ENCODE measurements around the gene BLM. TPM values are rescaled to one million over a fixed set of nuclear protein-coding genes. Genes with fewer than 3 reads are reported as not detected.

Gene BLM
- total and polyA plus RNA-seq, 10 of the 15 experiments (the other 5 are each of a cell fraction or from before 2014, with no cell fraction given), result 23.0 to 68.4 (median 43.9) TPM

DNA sequence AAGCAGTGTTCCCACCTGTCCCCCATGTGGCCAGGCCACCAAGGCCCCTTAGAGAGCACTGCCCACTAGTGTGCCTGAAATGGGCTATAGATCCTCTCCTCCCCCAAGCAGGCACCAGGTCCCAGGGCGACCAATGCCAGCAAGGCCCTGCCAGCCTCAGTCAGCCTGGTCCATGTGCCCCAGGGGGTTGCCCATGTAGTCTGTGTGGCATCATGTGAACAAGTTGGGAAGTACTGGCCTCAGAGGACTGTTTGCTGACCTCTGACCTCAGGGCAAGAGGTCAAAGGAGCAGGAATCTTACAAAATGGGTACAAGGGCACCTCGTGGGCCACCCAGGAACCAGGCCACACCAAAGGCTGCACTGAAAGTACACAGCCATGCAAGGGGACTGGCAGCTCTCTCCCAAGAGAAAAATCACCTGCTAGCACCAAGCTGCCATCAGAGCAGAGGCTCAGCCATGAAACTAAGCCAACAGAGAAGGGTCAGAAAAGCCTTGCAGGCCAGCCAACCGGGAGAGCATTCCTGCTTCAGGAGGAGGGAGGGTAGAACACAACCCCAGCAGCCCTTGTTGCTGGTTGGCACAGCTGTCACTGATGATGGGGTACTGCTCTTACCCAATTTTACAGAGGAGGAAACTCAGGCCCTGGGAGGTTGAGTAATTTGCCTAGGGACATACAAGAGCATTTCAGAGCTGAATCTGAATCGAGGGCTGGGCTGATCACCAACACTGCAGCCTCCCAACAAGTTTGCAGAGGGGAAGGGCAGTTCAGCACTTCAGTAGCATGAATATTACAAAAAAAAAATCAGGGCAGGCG, 146.0 kb downstream of the BLM start:
- H3K36me3 ChIP-seq (ENCODE audit: control insufficient read depth in 2 of 2, insufficient read depth in 2 of 2, low read length in 1 of 2), result no peaks in the 10 kb centered on the region
- ChIA-PET POLR2A (no interaction called here), CTCF (interaction anchor here (0.7 to 1.9 kb wide), 4 partner anchors 23 to 250 kb away, joined by 3 to 9 read pairs (median 5); partner anchors contain the start of gene HDDC3), RAD21 (ENCODE audit: unreplicated experiment) (no interaction called here), SMC1A (ENCODE audit: uncharacterized antibody, unreplicated experiment) (interaction anchor here (1.0 kb wide), 1 partner anchor 10 kb away, joined by 4 read pairs; no protein-coding TSS in a partner anchor)
- TF ChIP-seq NR2C2 (IDR thresholded peaks at IDR 0.05; ENCODE audit: borderline replicate concordance, control insufficient read depth, insufficient read length, low read depth), result peak; percentile 17
- no peak for TF ChIP-seq EGR1 (IDR thresholded peaks at IDR 0.05; ENCODE audit: borderline replicate concordance in 1 of 2, low read depth in 2 of 2, low read length in 2 of 2)
- TF ChIP-seq RUNX3 (IDR thresholded peaks at IDR 0.05; ENCODE audit: low read length), result no peak
- no peak for TF ChIP-seq ZNF24 (IDR thresholded peaks at IDR 0.05)
- TF ChIP-seq MEF2B (IDR thresholded peaks at IDR 0.05; ENCODE audit: partially characterized antibody, poor library complexity, severe bottlenecking), result no peak
- TF ChIP-seq SUZ12 (IDR thresholded peaks at IDR 0.05; ENCODE audit: unreplicated experiment), result no peak
- TF ChIP-seq GATAD2B (conservative IDR thresholded peaks at IDR 0.05; ENCODE audit: low read depth), result no peak
- TF ChIP-seq NR2C1 (IDR thresholded peaks at IDR 0.05), result 0 out of 2 replicates have a peak, but pooled peaks have one; percentile 43
- no peak for TF ChIP-seq KLF5 (IDR thresholded peaks at IDR 0.05; ENCODE audit: partially characterized antibody)
- no peak for TF ChIP-seq PML (IDR thresholded peaks at IDR 0.05; ENCODE audit: low read length)
- TF ChIP-seq CREM (IDR thresholded peaks at IDR 0.05; ENCODE audit: low read depth), result no peak
- TF ChIP-seq NFXL1 (IDR thresholded peaks at IDR 0.05; ENCODE audit: borderline replicate concordance), result no peak
- no peak for TF ChIP-seq GABPA (IDR thresholded peaks at IDR 0.05; ENCODE audit: low read depth)
- TF ChIP-seq NR2F1 (conservative IDR thresholded peaks at IDR 0.05), result peak; percentile 68
- no peaks in the 10 kb centered on the region for H3K9me3 ChIP-seq (replicated peaks; ENCODE audit: control insufficient read depth, insufficient read depth, low read length)
- H3K79me2 ChIP-seq (ENCODE audit: control insufficient read depth, insufficient read depth, low read length), result no peaks in the 10 kb centered on the region
- WGBS (ENCODE audit: insufficient coverage, insufficient replicate concordance, low lambda C conversion rate, missing lambda C conversion rate), result 53% methylated on average over 5 of the region's 5 CpGs
- H3K4me1 ChIP-seq (ENCODE audit: control insufficient read depth, insufficient read depth, low read length), result no peaks in the 10 kb centered on the region
- no peak overlapping the region for H3K4me3 ChIP-seq
- intact Hi-C loops (cut with micrococcal nuclease; ENCODE audit: unreplicated experiment), result no loop called here
- DNase-seq (ENCODE audit: low read depth, low spot score), result no peak
- H3K4me2 ChIP-seq (ENCODE audit: control insufficient read depth, insufficient read depth), result no peak overlapping the region
- no TSS peak for BruUV-seq (replicated peaks)
- H3K27me3 ChIP-seq (replicated peaks in 1 of 2; ENCODE audit: control insufficient read depth in 2 of 2, insufficient read depth in 2 of 2, low read length in 1 of 2), result no peaks in the 10 kb centered on the region
- H2AFZ ChIP-seq (ENCODE audit: control insufficient read depth, low read depth, low read length), result no peak overlapping the region
- in situ Hi-C loops (cut with MboI), result no loop called here
- no peak; the same call in 2 of the 3 replicates for ATAC-seq
- FAIRE-seq, result no peak
- no peak overlapping the region for H3K27ac ChIP-seq (ENCODE audit: control insufficient read depth, insufficient read depth)
- no peak overlapping the region for H3K9ac ChIP-seq (ENCODE audit: control insufficient read depth, insufficient read depth, low read length)
- H4K20me1 ChIP-seq (ENCODE audit: control insufficient read depth, insufficient read depth), result no peaks in the 10 kb centered on the region

All from GM12878 (cell line).